Left lung (tissue), 10 donors: Measurements from ENCODE around the gene ZNF286A. TPM values are rescaled to one million over a fixed set of nuclear protein-coding genes. Genes with fewer than 3 reads are reported as not detected.
"Not testable (repeated sequence)": the region's sequence is repeated elsewhere in the genome, so short reads cannot be mapped to it uniquely, and the experiment has no call there.

ENCODE experiments used
- ATAC-seq: fragments of 200-7000 bp; cut with Tn5 transposase; one replicate; pipeline ENCODE4 v1.9.1; 2020; ENCODE audit warnings: moderate library complexity
- DNase-seq, 4 donors: peaks; one replicate each; pipeline ENCODE4 v3.0.0-alpha.2; 2013 to 2020
- H3K27ac ChIP-seq, 2 donors: fragments of 200-600 bp; sonication (generic) in 1 of 2; one replicate each; pipeline versions ENCODE4 v1.5.0 to v1.8.0; 2020 to 2021
- H3K27me3 ChIP-seq, 2 donors: fragments of 200-600 bp; sonication (generic) in 1 of 2; one replicate each; pipeline versions ENCODE4 v1.5.0 to v1.8.0; 2020 to 2021
- H3K36me3 ChIP-seq, 2 donors: fragments of 200-600 bp; sonication (generic) in 1 of 2; one replicate each; pipeline versions ENCODE4 v1.5.0 to v1.8.0; 2020 to 2021
- H3K4me1 ChIP-seq, 2 donors: fragments of 200-600 bp; one replicate each; pipeline ENCODE4 v1.8.0; 2021
- H3K4me3 ChIP-seq, 2 donors: fragments of 200-600 bp; sonication (generic) in 1 of 2; one replicate each; pipeline versions ENCODE4 v1.5.0 to v1.8.0; 2020 to 2021; ENCODE audit warnings: mild to moderate bottlenecking in 1 of 2
- H3K9me3 ChIP-seq, 2 donors: fragments of 200-600 bp; sonication (generic) in 1 of 2; one replicate each; pipeline versions ENCODE4 v1.5.0 to v1.8.0; 2020 to 2021
- CTCF ChIP-seq, 2 donors: fragments of 200-600 bp; sonication (generic) in 1 of 2; IDR thresholded peaks; one replicate each; pipeline versions ENCODE4 v1.5.0 to v1.8.0; 2021; ENCODE audit warnings: antibody characterized with exemption in 2 of 2
- intact Hi-C, 2 donors: fragments of 100-400 bp; cut with DNase I; formaldehyde crosslinking; loops; one replicate each; pipeline versions ENCODE4 v1.11.2 to v1.14.2; 2022
- polyA plus RNA-seq, 6 donors: library from polyadenylated mRNA; unstranded; fragments of 120-200 nt; gene quantifications; one replicate each; pipeline ENCODE4 v1.2.1, GENCODE V29; 2013; ENCODE audit not compliant: insufficient read length in 6 of 6
- total RNA-seq, 2 donors: library from RNA; stranded (reverse); fragmentation: NEBNext Ultra II Directional; extraction: Animal tissue kit (Norgen Biotek cat#: 25700); gene quantifications; one replicate each; pipeline ENCODE4 v1.2.1, GENCODE V29; 2021
- donor health status: DM: no; HTN: yes; CAD: no.
- donor health status: DM: no; HTN: no; CAD: no.

Gene ZNF286A
- total and polyA plus RNA-seq, 8 donors = 16.3 to 56.3 (median 46.8) TPM

GRCh38 chr17:15742921-15743320 is 43.4 kb downstream of the ZNF286A start:
- H3K27me3 ChIP-seq = no peaks in the 10 kb centered on the region
- H3K9me3 ChIP-seq = no peaks in the 10 kb centered on the region
- ATAC-seq (no peak), DNase-seq (no peak)
- H3K36me3 ChIP-seq = no peaks in the 10 kb centered on the region
- no peak overlapping the region for H3K27ac ChIP-seq
- no peak for TF ChIP-seq CTCF (IDR thresholded peaks at IDR 0.05)
- intact Hi-C loops = no loop called here
- no peak overlapping the region for H3K4me3 ChIP-seq
- H3K4me1 ChIP-seq = no peaks in the 10 kb centered on the region

- no peaks in the 10 kb centered on the region for H3K9me3 ChIP-seq
- no peak for TF ChIP-seq CTCF (IDR thresholded peaks at IDR 0.05)
- peaks cover 0 to under 1% of the 10 kb centered on the region in 2 donors for H3K27me3 ChIP-seq
- intact Hi-C loops = no loop called here
- H3K27ac ChIP-seq = no peak overlapping the region
- DNase-seq = no peak
- H3K36me3 ChIP-seq = no peaks in the 10 kb centered on the region
- H3K4me3 ChIP-seq = no peak overlapping the region
- no peaks in the 10 kb centered on the region for H3K4me1 ChIP-seq
- no peak for ATAC-seq
These were observed 44.6 kb downstream of the ZNF286A start for GRCh38 chr17:15744074-15744676.

- intact Hi-C loops = no loop called here
- Histone ChIP-seq H3K4me1 (no peaks in the 10 kb centered on the region), H3K4me3 (no peak overlapping the region), H3K27ac (no peak overlapping the region), H3K27me3 (peaks cover 4 to 5% of the 10 kb centered on the region in 2 donors), H3K9me3 (no peaks in the 10 kb centered on the region), H3K36me3 (no peaks in the 10 kb centered on the region)
- DNase-seq (peak in 1 of 4 donors; percentile 68), ATAC-seq (peak; percentile 82)
- TF ChIP-seq CTCF (IDR thresholded peaks at IDR 0.05) = no peak
These were observed 45.3 kb downstream of the ZNF286A start for GRCh38 chr17:15744885-15745284.

- DNase-seq, intact Hi-C loops, H3K9me3 ChIP-seq, H3K27me3 ChIP-seq, H3K4me3 ChIP-seq, ATAC-seq, H3K4me1 ChIP-seq, H3K36me3 ChIP-seq, H3K27ac ChIP-seq: not testable (repeated sequence)
These were observed 49.9 kb downstream of the ZNF286A start for GRCh38 chr17:15749403-15749802.

- H3K27ac ChIP-seq, intact Hi-C loops, ATAC-seq, H3K36me3 ChIP-seq, H3K9me3 ChIP-seq, H3K4me3 ChIP-seq, H3K4me1 ChIP-seq, H3K27me3 ChIP-seq, DNase-seq: not testable (repeated sequence)
These were observed 69.4 kb downstream of the ZNF286A start for GRCh38 chr17:15768865-15769533.

Other genes with a start within 250 kb of the ZNF286A start
- 1 to 10 TPM; 2.7 to 6.1 TPM for gene CDRT4, start 232.1 kb upstream of the ZNF286A start, total RNA-seq
- gene CDRT4, start 232.1 kb upstream of the ZNF286A start, polyA plus RNA-seq = 10 to 100 TPM; 11.4 to 24.9 (median 19.4) TPM
- gene TVP23C, start 136.3 kb upstream of the ZNF286A start, total RNA-seq = 10 to 100 TPM in 1 of 2 donors, 1 to 10 TPM in 1; 8.3 to 12.1 TPM
- gene TVP23C, start 136.3 kb upstream of the ZNF286A start, polyA plus RNA-seq = 10 to 100 TPM; 20.7 to 37.5 (median 27.5) TPM
- 1 to 10 TPM; 1.4 to 1.5 TPM for gene FBXW10B, start 80.0 kb upstream of the ZNF286A start, total RNA-seq
- gene FBXW10B, start 80.0 kb upstream of the ZNF286A start, polyA plus RNA-seq = 1 to 10 TPM; 1.1 to 2.1 (median 1.4) TPM
- 10 to 100 TPM; 33.5 to 36.6 TPM for gene TRIM16, start 15.4 kb upstream of the ZNF286A start, total RNA-seq
- 10 to 100 TPM; 31.0 to 36.6 (median 34.7) TPM for gene TRIM16, start 15.4 kb upstream of the ZNF286A start, polyA plus RNA-seq
- gene TBC1D26, start 32.5 kb downstream of the ZNF286A start, total RNA-seq = not detected
- 1 to 10 TPM in 2 of 6 donors, under 1 TPM in 4; 0.15 to 1.1 (median 0.77) TPM for gene TBC1D26, start 32.5 kb downstream of the ZNF286A start, polyA plus RNA-seq
- 10 to 100 TPM in 1 of 2 donors, 1 to 10 TPM in 1; 5.2 to 12.2 TPM for gene ADORA2B, start 245.4 kb downstream of the ZNF286A start, total RNA-seq
- gene ADORA2B, start 245.4 kb downstream of the ZNF286A start, polyA plus RNA-seq = 1 to 10 TPM; 2.3 to 9.9 (median 6.3) TPM